GM12864 (cell line): Measurements from ENCODE around the gene P2RY6.

Source experiments
- DNase-seq: peaks from one replicate; pipeline ENCODE4 v3.0.0-alpha.2; 2011; ENCODE audit warnings: low read depth
- H3K4me3 ChIP-seq: 2 replicates; pipeline ENCODE4 v1.5.1; 2011; ENCODE audit warnings: mild to moderate bottlenecking, low read depth, low read length, control low read depth
- TF ChIP-seq, protein P1 (sequence below): IDR thresholded peaks from 2 replicates; pipeline ENCODE4 v1.5.1; 2011; ENCODE audit warnings: low read depth, mild to moderate bottlenecking, moderate library complexity, low read length, control low read depth, inconsistent platforms; ENCODE audit errors: missing control alignments

P2RY6 gene

DNA sequence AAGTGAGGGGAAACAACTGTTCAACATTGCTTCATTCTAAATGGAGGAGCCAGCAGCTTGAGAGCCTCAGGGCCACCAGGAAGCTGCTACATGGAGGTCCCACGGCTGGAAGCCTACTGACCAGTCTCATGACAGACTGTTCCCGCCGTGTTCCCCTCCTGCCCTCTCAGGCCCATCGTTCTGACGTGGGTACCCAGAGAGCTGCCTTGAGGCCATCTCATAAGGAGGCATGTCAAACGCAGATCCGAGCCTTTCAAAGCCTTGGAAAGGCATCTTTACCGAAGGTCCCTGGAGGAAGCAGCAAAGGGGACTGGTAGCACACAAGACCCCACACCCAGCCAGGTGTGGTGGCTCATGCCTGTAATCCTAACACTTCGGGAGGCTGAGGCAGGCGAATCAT is 27.6 kb downstream of the P2RY6 start:
- DNase-seq, result no peak
- H3K4me3 ChIP-seq, result no peak overlapping the region
- TF ChIP-seq, protein P1, sequence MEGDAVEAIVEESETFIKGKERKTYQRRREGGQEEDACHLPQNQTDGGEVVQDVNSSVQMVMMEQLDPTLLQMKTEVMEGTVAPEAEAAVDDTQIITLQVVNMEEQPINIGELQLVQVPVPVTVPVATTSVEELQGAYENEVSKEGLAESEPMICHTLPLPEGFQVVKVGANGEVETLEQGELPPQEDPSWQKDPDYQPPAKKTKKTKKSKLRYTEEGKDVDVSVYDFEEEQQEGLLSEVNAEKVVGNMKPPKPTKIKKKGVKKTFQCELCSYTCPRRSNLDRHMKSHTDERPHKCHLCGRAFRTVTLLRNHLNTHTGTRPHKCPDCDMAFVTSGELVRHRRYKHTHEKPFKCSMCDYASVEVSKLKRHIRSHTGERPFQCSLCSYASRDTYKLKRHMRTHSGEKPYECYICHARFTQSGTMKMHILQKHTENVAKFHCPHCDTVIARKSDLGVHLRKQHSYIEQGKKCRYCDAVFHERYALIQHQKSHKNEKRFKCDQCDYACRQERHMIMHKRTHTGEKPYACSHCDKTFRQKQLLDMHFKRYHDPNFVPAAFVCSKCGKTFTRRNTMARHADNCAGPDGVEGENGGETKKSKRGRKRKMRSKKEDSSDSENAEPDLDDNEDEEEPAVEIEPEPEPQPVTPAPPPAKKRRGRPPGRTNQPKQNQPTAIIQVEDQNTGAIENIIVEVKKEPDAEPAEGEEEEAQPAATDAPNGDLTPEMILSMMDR, result no peak

- no peak for DNase-seq
- H3K4me3 ChIP-seq, result no peak overlapping the region
Measured at GRCh38 chr11:73306069-73306841, 34.1 kb downstream of the P2RY6 start.

GRCh38 chr11:73306977-73307322 is 34.8 kb downstream of the P2RY6 start:
- no peak for DNase-seq
- TF ChIP-seq, protein P1, result no peak
- peak overlapping the region; percentile 77 for H3K4me3 ChIP-seq

More at GRCh38 chr11:73306069-73306841, 34.1 kb downstream of the P2RY6 start:
- TF ChIP-seq, protein P1, result peak; percentile 18

GRCh38 chr11:73307323-73308002 is 35.3 kb downstream of the P2RY6 start:
- TF ChIP-seq, protein P1, result peak; percentile 82
- peak; percentile 72 for DNase-seq
- peak overlapping the region; percentile 77 for H3K4me3 ChIP-seq

GRCh38 chr11:73308003-73308960 is 36.1 kb downstream of the P2RY6 start, which contains the start of gene ARHGEF17:
ARHGEF17 (plus strand) TSS chr11:73308276; CDS start chr11:73308639, 363 bp downstream.
- TF ChIP-seq, protein P1, result no peak

More at GRCh38 chr11:73308003-73308960, 36.1 kb downstream of the P2RY6 start, which contains the start of gene ARHGEF17:
- no peak for DNase-seq
- H3K4me3 ChIP-seq, result peak within 1 kb of the TSS; percentile 77
